DOHH2 (cell line): Measurements from ENCODE around the gene SORT1.

Experiments
- CTCF ChIP-seq: fragments of 200-600 bp; sonication (generic); IDR thresholded peaks from one replicate; pipeline ENCODE4 v1.5.1; 2014; ENCODE audit warnings: antibody characterized with exemption, mild to moderate bottlenecking, low read depth, low read length; ENCODE audit not compliant: poor library complexity, severe bottlenecking
- EZH2phosphoT487 ChIP-seq: fragments of 200-600 bp; sonication (generic); IDR thresholded peaks from 2 replicates; pipeline ENCODE4 v1.6.1; 2017; ENCODE audit warnings: borderline replicate concordance, mild to moderate bottlenecking, antibody characterized with exemption, low read length, moderate library complexity, mixed read lengths

GRCh38 chr1:109388208-109388711 is 9.5 kb downstream of the SORT1 start:
- TF ChIP-seq CTCF (no peak), EZH2phosphoT487 (no peak)
